GM23338 (cell line): ENCODE measurements around the gene PITPNC1. TPM values are rescaled to one million over a fixed set of nuclear protein-coding genes. Genes with fewer than 3 reads are reported as not detected.
"Not testable (repeated sequence)": the region's sequence is repeated elsewhere in the genome, so short reads cannot be mapped to it uniquely, and the experiment has no call there.

Experiments used
- ATAC-seq: fragments of 200-7000 bp; cut with Tn5 transposase; 3 replicates; pipeline ENCODE4 v1.9.1; 2020
- DNase-seq: peaks from one replicate; pipeline ENCODE4 v3.0.0-alpha.2; 2015; ENCODE audit warnings: low spot score
- H2AFZ ChIP-seq: fragments of 200-600 bp; sonication (generic); 2 replicates; pipeline ENCODE4 v1.8.0; 2016; ENCODE audit warnings: antibody characterized with exemption, mild to moderate bottlenecking, moderate library complexity
- H3F3A ChIP-seq: fragments of 200-600 bp; sonication (generic); replicated peaks from 2 replicates; pipeline ENCODE4 v1.8.0; 2017; ENCODE audit warnings: antibody characterized with exemption, mixed run types, low read depth
- H3K27ac ChIP-seq: fragments of 200-600 bp; sonication (generic); 2 replicates; pipeline ENCODE4 v1.6.1; 2016; ENCODE audit warnings: low read depth
- H3K27me3 ChIP-seq: fragments of 200-600 bp; sonication (generic); 2 replicates; pipeline ENCODE4 v1.8.0; 2016; ENCODE audit warnings: mild to moderate bottlenecking, mixed run types, moderate library complexity; ENCODE audit not compliant: insufficient read depth
- H3K36me3 ChIP-seq: fragments of 200-600 bp; sonication (generic); 2 replicates; pipeline ENCODE4 v1.8.0; 2016; ENCODE audit warnings: mild to moderate bottlenecking; ENCODE audit not compliant: insufficient read depth
- H3K4me1 ChIP-seq: fragments of 200-600 bp; sonication (generic); 2 replicates; pipeline ENCODE4 v1.8.0; 2016; ENCODE audit warnings: mild to moderate bottlenecking, moderate library complexity; ENCODE audit not compliant: insufficient read depth
- H3K4me2 ChIP-seq: fragments of 200-600 bp; sonication (generic); 2 replicates; pipeline ENCODE4 v1.7.1; 2017; ENCODE audit warnings: mixed run types
- H3K4me3 ChIP-seq: fragments of 200-600 bp; sonication (generic); 2 replicates; pipeline ENCODE4 v1.6.1; 2016; ENCODE audit warnings: mixed run types
- H3K79me2 ChIP-seq: fragments of 200-600 bp; sonication (generic); replicated peaks from 2 replicates; pipeline ENCODE4 v1.8.0; 2017; ENCODE audit warnings: mild to moderate bottlenecking; ENCODE audit not compliant: insufficient read depth
- H3K9me2 ChIP-seq: fragments of 200-600 bp; sonication (generic); 2 replicates; pipeline ENCODE4 v1.8.0; 2017; ENCODE audit not compliant: insufficient read depth
- H4K20me1 ChIP-seq: fragments of 200-600 bp; sonication (generic); replicated peaks from 2 replicates; pipeline ENCODE4 v1.8.0; 2017; ENCODE audit warnings: mild to moderate bottlenecking; ENCODE audit not compliant: insufficient read depth
- H3K27ac Mint-ChIP-seq: 2 replicates; pipeline ENCODE4 v1.8.0; 2020; ENCODE audit warnings: inconsistent platforms, mild to moderate bottlenecking, moderate library complexity, mixed read lengths
- H3K27me3 Mint-ChIP-seq: 3 replicates; pipeline ENCODE4 v1.8.0; 2022; ENCODE audit warnings: low read depth, mild to moderate bottlenecking, moderate library complexity, mixed read lengths, inconsistent platforms; ENCODE audit not compliant: insufficient read depth, poor library complexity
- H3K36me3 Mint-ChIP-seq: 3 replicates; pipeline ENCODE4 v1.8.0; 2021; ENCODE audit warnings: low read depth, mild to moderate bottlenecking, inconsistent platforms, moderate library complexity, mixed read lengths
- H3K4me1 Mint-ChIP-seq: 3 replicates; pipeline ENCODE4 v1.8.0; 2020; ENCODE audit warnings: mild to moderate bottlenecking, inconsistent platforms, mixed read lengths
- H3K4me3 Mint-ChIP-seq: 3 replicates; pipeline ENCODE4 v1.8.0; 2021; ENCODE audit warnings: moderate library complexity, mild to moderate bottlenecking, inconsistent platforms, mixed read lengths
- H3K9me3 Mint-ChIP-seq: 3 replicates; pipeline ENCODE4 v1.8.0; 2020; ENCODE audit warnings: moderate library complexity, mild to moderate bottlenecking, inconsistent platforms, mixed read lengths
- CREB1 ChIP-seq: fragments of 250-450 bp; sonication (Bioruptor Pico); IDR thresholded peaks from 2 replicates; pipeline ENCODE4 v1.5.0; 2020; ENCODE audit warnings: low read depth, mild to moderate bottlenecking, moderate library complexity
- CTCF ChIP-seq, 2 experiments: fragments of 200-600 bp in 1 of 2; sonication (generic) in 1 of 2; conservative IDR thresholded peaks; 2 replicates each; pipeline versions ENCODE4 v1.5.1 to v1.6.1; 2016 to 2017; ENCODE audit warnings: antibody characterized with exemption in 2 of 2, low read depth in 2 of 2, mild to moderate bottlenecking in 2 of 2, moderate library complexity in 1 of 2
- ETS1 ChIP-seq: IDR thresholded peaks from 2 replicates; pipeline ENCODE4 v1.6.1; 2016; ENCODE audit warnings: antibody characterized with exemption
- EZH2 ChIP-seq: fragments of 200-600 bp; sonication (generic); IDR thresholded peaks from one replicate; pipeline ENCODE4 v1.8.0; 2017; ENCODE audit warnings: antibody characterized with exemption, mild to moderate bottlenecking, low read depth; ENCODE audit not compliant: unreplicated experiment
- EZH2phosphoT487 ChIP-seq: fragments of 200-600 bp; sonication (generic); IDR thresholded peaks from one replicate; pipeline ENCODE4 v1.8.1; 2018; ENCODE audit warnings: antibody characterized with exemption; ENCODE audit not compliant: unreplicated experiment
- JUNB ChIP-seq: IDR thresholded peaks from one replicate; pipeline ENCODE4 v1.6.1; 2016; ENCODE audit warnings: antibody characterized with exemption; ENCODE audit not compliant: unreplicated experiment
- REST ChIP-seq: IDR thresholded peaks from one replicate; pipeline ENCODE4 v1.6.1; 2018; ENCODE audit warnings: antibody characterized with exemption; ENCODE audit not compliant: unreplicated experiment
- STAT1 ChIP-seq: IDR thresholded peaks from one replicate; pipeline ENCODE4 v1.6.1; 2016; ENCODE audit warnings: antibody characterized with exemption; ENCODE audit not compliant: unreplicated experiment
- ZNF114 ChIP-seq: fragments of 250-450 bp; sonication (Bioruptor Pico); IDR thresholded peaks from 2 replicates; pipeline ENCODE4 v1.5.0; 2020; ENCODE audit warnings: mild to moderate bottlenecking, moderate library complexity
- ZNF331 ChIP-seq: fragments of 250-450 bp; sonication (Bioruptor Pico); IDR thresholded peaks from 2 replicates; pipeline ENCODE4 v1.5.0; 2020; ENCODE audit warnings: low read depth, mild to moderate bottlenecking, moderate library complexity
- polyA plus RNA-seq: library from polyadenylated mRNA; unstranded; fragments of >200 nt; fragmentation: Nextera tagmentation; extraction: Ambion mirVana; gene quantifications from 2 replicates; pipeline ENCODE4 v1.2.1, GENCODE V29; 2016
- total RNA-seq: library from RNA; depleted of rRNA; stranded (reverse); fragments of >200 nt; shearing (Covaris generic); gene quantifications from 2 replicates; pipeline ENCODE4 v1.2.3, GENCODE V29; 2014

Gene PITPNC1
- total and polyA plus RNA-seq, 2 experiments from 2014 or later, result 23.0 to 32.6 TPM

- H3K36me3 ChIP-seq, DNase-seq, H3K36me3 Mint-ChIP-seq, H3K4me1 ChIP-seq, H3K4me3 Mint-ChIP-seq, H3F3A ChIP-seq, H3K27ac Mint-ChIP-seq, H3K27me3 ChIP-seq, H3K4me2 ChIP-seq, H4K20me1 ChIP-seq, H3K9me3 Mint-ChIP-seq, H3K27me3 Mint-ChIP-seq, H3K4me1 Mint-ChIP-seq, H3K9me2 ChIP-seq, H3K4me3 ChIP-seq, ATAC-seq, H2AFZ ChIP-seq, H3K27ac ChIP-seq: not testable (repeated sequence)
- peaks cover 84% of the 10 kb centered on the region for H3K79me2 ChIP-seq
Observed at GRCh38 chr17:67430515-67430914, 53.4 kb downstream of the PITPNC1 start.

GRCh38 chr17:67431249-67432015 is 54.4 kb downstream of the PITPNC1 start:
- peaks cover under 1% of the 10 kb centered on the region; the same call in 1 of the 3 replicates for H3K36me3 Mint-ChIP-seq
- H3K4me1 Mint-ChIP-seq, result peaks cover 4% of the 10 kb centered on the region
- Histone ChIP-seq H3K27me3 (no peaks in the 10 kb centered on the region), H3K79me2 (peaks cover 82% of the 10 kb centered on the region), H3K27ac (peak overlapping the region; percentile 64; the same call in 1 of the 2 replicates), H3K4me2 (no peak overlapping the region), H2AFZ (no peak overlapping the region), H3K36me3 (no peaks in the 10 kb centered on the region), H3K9me2 (no peaks in the 10 kb centered on the region), H3K4me3 (no peak overlapping the region), H4K20me1 (peaks cover 4% of the 10 kb centered on the region; the same call in 1 of the 2 replicates), H3K4me1 (peaks cover 4% of the 10 kb centered on the region), H3F3A (0 out of 2 replicates have a peak, but pooled peaks cover under 1% of the 10 kb centered on the region)
- DNase-seq, result no peak
- H3K27me3 Mint-ChIP-seq, result peaks cover 8% of the 10 kb centered on the region
- H3K27ac Mint-ChIP-seq, result peak overlapping the region; percentile 47; the same call in 1 of the 2 replicates
- no peak overlapping the region for H3K4me3 Mint-ChIP-seq
- ATAC-seq, result no peak
- no peaks in the 10 kb centered on the region; the same call in 2 of the 3 replicates for H3K9me3 Mint-ChIP-seq
- no peak for TF ChIP-seq JUNB
- TF ChIP-seq ZNF331 (CRISPR knock-in tag), result no peak
- TF ChIP-seq EZH2phosphoT487, result no peak
- TF ChIP-seq CTCF (conservative IDR thresholded peaks at IDR 0.05; ENCODE audit: low read depth in 2 of 2), result no peak
- TF ChIP-seq STAT1, result no peak
- no peak for TF ChIP-seq CREB1 (CRISPR knock-in tag)
- TF ChIP-seq ETS1, result no peak
- no peak for TF ChIP-seq EZH2
- TF ChIP-seq ZNF114, result no peak
- no peak for TF ChIP-seq REST
